ENCODE results near the gene TRAPPC2L. TPM values are rescaled to one million over a fixed set of nuclear protein-coding genes. Genes with fewer than 3 reads are reported as not detected.
A peak's percentile ranks its signal among the peaks of the same experiment; 100 is the strongest.

TRAPPC2L gene
- total RNA-seq, 1 donor from 2014 or later = 59.1 TPM

DNA sequence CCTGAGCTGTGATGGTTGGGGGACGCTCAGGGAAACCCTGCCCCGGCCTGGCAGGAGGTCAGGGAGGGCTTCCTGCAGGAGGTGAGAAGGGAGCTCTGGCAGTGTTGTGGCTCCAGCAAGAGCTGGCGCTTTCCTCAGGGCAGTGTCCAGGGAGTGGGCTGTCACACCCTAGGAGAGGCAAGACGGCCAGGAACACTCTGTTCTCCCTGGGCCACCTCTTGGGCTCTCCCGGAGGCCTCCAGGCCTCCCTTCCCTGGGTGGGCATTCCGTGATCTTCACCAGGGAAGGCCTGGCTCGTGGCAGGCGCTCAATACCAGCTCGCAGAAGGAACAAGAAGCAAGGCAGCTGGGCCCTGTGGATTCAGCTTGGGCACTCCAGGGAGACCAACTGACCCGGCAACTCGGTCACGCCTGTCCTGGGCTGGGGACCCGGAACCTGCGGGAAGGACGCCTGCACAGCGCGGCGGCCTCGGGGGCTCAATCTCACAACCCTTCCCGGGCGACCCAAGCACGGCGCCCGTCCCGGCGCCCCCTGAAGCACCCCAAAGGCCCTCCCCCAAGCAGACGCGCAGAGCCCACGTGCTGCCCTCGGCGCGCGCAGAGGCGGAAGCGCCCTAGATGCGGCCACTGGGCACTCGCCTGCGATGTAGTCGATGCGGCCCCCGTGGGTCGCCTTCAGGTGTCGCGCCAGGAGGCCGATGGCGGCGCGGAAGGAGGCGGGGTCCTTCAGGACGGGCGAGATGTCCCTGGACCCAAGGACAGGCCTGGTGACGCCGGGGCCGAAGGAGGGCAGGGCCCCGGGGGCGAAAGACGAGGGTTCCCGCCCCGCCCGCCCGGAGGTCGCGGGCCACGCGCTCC, 45.8 kb upstream of the TRAPPC2L start:
- H3K36me3 Mint-ChIP-seq (ENCODE audit: low read depth, unreplicated experiment) = peaks cover 2% of the 10 kb centered on the region
- peak overlapping the region; percentile 83 for H3K9ac ChIP-seq (ENCODE audit: low read length)
- peak overlapping the region; percentile 77 for H3K27ac Mint-ChIP-seq (ENCODE audit: unreplicated experiment)
- peaks cover 19% of the 10 kb centered on the region for H3K4me1 ChIP-seq (ENCODE audit: insufficient read depth, low read length)
- TF ChIP-seq EZH2 (IDR thresholded peaks at IDR 0.05; ENCODE audit: insufficient read depth, low read length) (no peak), CTCF (IDR thresholded peaks at IDR 0.05; ENCODE audit: insufficient read depth, low read depth, low read length) (no peak)
- no peaks in the 10 kb centered on the region for H3K9me3 ChIP-seq (ENCODE audit: insufficient read depth, low read depth, low read length)
- no peak for FAIRE-seq
- peak; percentile 57 for DNase-seq (ENCODE audit: low read depth)
- H3K4me1 Mint-ChIP-seq (ENCODE audit: low read depth, unreplicated experiment) = peaks cover 2% of the 10 kb centered on the region
- peak overlapping the region; percentile 45 for H2AFZ ChIP-seq (ENCODE audit: low read depth, low read length)
- H4K20me1 ChIP-seq (ENCODE audit: insufficient read depth, low read length) = peaks cover 33% of the 10 kb centered on the region
- no peaks in the 10 kb centered on the region for H3K27me3 Mint-ChIP-seq (ENCODE audit: low read depth, unreplicated experiment)
- H3K4me2 ChIP-seq (ENCODE audit: low read length) = peak overlapping the region; percentile 98
- H3K79me2 ChIP-seq (ENCODE audit: insufficient read depth, low read length) = peaks cover 28% of the 10 kb centered on the region
- H3K36me3 ChIP-seq (ENCODE audit: insufficient read depth, low read length) = peaks cover 3% of the 10 kb centered on the region
- peak overlapping the region; percentile 89 for H3K4me3 Mint-ChIP-seq (ENCODE audit: unreplicated experiment)
- H3K27ac ChIP-seq (ENCODE audit: low read depth, low read length) = peak overlapping the region; percentile 77
- no peaks in the 10 kb centered on the region for H3K9me3 Mint-ChIP-seq (ENCODE audit: unreplicated experiment)
- peak overlapping the region; percentile 67 for H3K4me3 ChIP-seq (ENCODE audit: insufficient read depth, low read depth, low read length)
- H3K27me3 ChIP-seq (ENCODE audit: insufficient read depth, low read length) = no peaks in the 10 kb centered on the region

GRCh38 chr16:88811769-88812512, 45.0 kb upstream of the TRAPPC2L start, which contains the start of gene APRT:
Gene APRT, minus strand, starts transcription at chr16:88811928. Its CDS starts 29 bp downstream, at chr16:88811899.
- H3K79me2 ChIP-seq (ENCODE audit: insufficient read depth, low read length) = peaks cover 27% of the 10 kb centered on the region
- FAIRE-seq (peak; percentile 13), DNase-seq (ENCODE audit: low read depth) (peak; percentile 90)
- peak within 1 kb of the TSS; percentile 83 for H3K9ac ChIP-seq (ENCODE audit: low read length)
- no peak for TF ChIP-seq CTCF (IDR thresholded peaks at IDR 0.05; ENCODE audit: insufficient read depth, low read depth, low read length)
- H3K27ac ChIP-seq (ENCODE audit: low read depth, low read length) = peak within 1 kb of the TSS; percentile 77
- peak within 1 kb of the TSS; percentile 67 for H3K4me3 ChIP-seq (ENCODE audit: insufficient read depth, low read depth, low read length)
- Mint-ChIP-seq H3K9me3 (ENCODE audit: unreplicated experiment) (no peaks in the 10 kb centered on the region), H3K4me3 (ENCODE audit: unreplicated experiment) (peak within 1 kb of the TSS; percentile 89), H3K27me3 (ENCODE audit: low read depth, unreplicated experiment) (no peaks in the 10 kb centered on the region), H3K27ac (ENCODE audit: unreplicated experiment) (peak within 1 kb of the TSS; percentile 77), H3K36me3 (ENCODE audit: low read depth, unreplicated experiment) (peaks cover 2% of the 10 kb centered on the region), H3K4me1 (ENCODE audit: low read depth, unreplicated experiment) (peaks cover 2% of the 10 kb centered on the region)
- peaks cover 26% of the 10 kb centered on the region for H4K20me1 ChIP-seq (ENCODE audit: insufficient read depth, low read length)
- peak within 1 kb of the TSS; percentile 53 for H2AFZ ChIP-seq (ENCODE audit: low read depth, low read length)
- H3K4me2 ChIP-seq (ENCODE audit: low read length) = peak within 1 kb of the TSS; percentile 98
- peaks cover 19% of the 10 kb centered on the region for H3K4me1 ChIP-seq (ENCODE audit: insufficient read depth, low read length)
- H3K9me3 ChIP-seq (ENCODE audit: insufficient read depth, low read depth, low read length) = no peaks in the 10 kb centered on the region
- H3K27me3 ChIP-seq (ENCODE audit: insufficient read depth, low read length) = no peaks in the 10 kb centered on the region
- peaks cover 3% of the 10 kb centered on the region for H3K36me3 ChIP-seq (ENCODE audit: insufficient read depth, low read length)
